C1 segment of cervical spinal cord (tissue), 14 donors: ENCODE data around the gene RPL12.

ENCODE experiments used
- DNase-seq, 14 donors: peaks; one replicate each; lab custom pipeline; 2025; lab: John Stamatoyannopoulos, UW

The RPL12 gene

GRCh38 chr9:127405344-127406125 is 45.7 kb downstream of the RPL12 start:
- DNase-seq = no peak

GRCh38 chr9:127404631-127405030 is 46.6 kb downstream of the RPL12 start:
- no peak for DNase-seq

GRCh38 chr9:127403507-127404192 is 47.6 kb downstream of the RPL12 start:
- DNase-seq = no peak

- peak in 2 of 14 donors; percentile 21 to 55 for DNase-seq
These were observed 48.7 kb downstream of the RPL12 start for GRCh38 chr9:127402401-127403090.

- no peak for DNase-seq
These were observed 51.4 kb downstream of the RPL12 start for GRCh38 chr9:127399736-127400269.

GRCh38 chr9:127398715-127399400 is 52.3 kb downstream of the RPL12 start:
- DNase-seq = no peak

GRCh38 chr9:127398275-127398647 is 52.9 kb downstream of the RPL12 start:
- no peak for DNase-seq
